ENCODE measurements around the gene KRT16.
"Not testable (repeated sequence)": the region's sequence is repeated elsewhere in the genome, so short reads cannot be mapped to it uniquely, and the experiment has no call there.

KRT16 gene

DNA sequence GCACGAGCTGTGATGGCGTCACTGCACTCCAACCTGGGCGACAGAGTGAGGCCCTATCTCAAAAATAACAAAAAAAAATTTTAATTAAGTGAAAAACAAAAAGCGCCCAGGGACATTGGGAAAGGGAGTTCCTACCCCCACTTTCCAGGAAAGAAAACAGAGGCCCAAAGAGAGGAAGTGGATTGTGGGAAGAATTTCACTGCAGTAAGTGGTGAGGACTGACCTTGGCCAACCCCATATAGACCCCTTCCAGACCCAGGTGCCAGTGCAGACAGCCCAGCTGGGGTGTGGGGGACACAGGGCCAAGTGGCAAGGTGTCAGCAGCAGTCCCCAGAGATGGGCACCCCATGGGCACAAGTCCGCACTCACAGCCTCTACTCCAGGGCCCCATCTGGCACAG lies 40.9 kb upstream of the KRT16 start:
- Histone ChIP-seq H3K36me3 (ENCODE audit: insufficient read depth, low read length) (no peaks in the 10 kb centered on the region), H3K4me3 (ENCODE audit: low read length) (no peak overlapping the region), H3K27me3 (ENCODE audit: control insufficient read depth, insufficient read depth, low read length) (no peaks in the 10 kb centered on the region), H3K4me2 (ENCODE audit: low read length) (no peak overlapping the region), H3K9me3 (replicated peaks; ENCODE audit: low read length) (no peaks in the 10 kb centered on the region), H3K4me1 (ENCODE audit: control insufficient read depth, insufficient read depth, low read length) (peaks cover 13% of the 10 kb centered on the region), H3K9ac (ENCODE audit: low read depth, low read length) (no peak overlapping the region)

DNA sequence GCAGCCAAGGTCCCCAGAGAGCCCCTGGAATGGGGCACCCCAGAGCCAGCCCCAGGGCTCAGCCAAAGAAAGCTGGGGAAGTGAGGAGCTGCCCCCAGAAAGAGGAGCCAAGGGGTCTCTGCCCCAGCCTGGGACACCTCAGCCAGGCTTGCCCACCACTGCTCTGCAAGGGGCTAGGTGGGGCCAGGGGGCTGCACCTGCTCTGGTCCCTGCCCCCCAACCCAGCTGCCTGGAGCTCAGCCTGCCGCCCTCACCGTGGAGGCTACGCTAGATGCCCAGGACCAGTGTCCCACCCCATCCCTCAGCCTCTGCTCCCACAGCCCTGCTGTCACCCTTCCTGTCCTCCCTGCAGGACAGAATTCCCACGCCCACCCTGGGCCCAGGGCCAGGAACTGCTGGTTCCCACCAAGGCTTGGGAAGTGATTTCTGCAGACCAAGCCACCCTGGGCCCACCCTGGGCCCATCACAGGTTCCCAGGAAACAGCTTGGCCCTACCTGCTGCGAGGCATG lies 39.9 kb upstream of the KRT16 start:
- H3K4me2 ChIP-seq (ENCODE audit: low read length): no peak overlapping the region
- H3K4me1 ChIP-seq (ENCODE audit: control insufficient read depth, insufficient read depth, low read length): peaks cover 21% of the 10 kb centered on the region
- no peak overlapping the region for H3K9ac ChIP-seq (ENCODE audit: low read depth, low read length)

DNA sequence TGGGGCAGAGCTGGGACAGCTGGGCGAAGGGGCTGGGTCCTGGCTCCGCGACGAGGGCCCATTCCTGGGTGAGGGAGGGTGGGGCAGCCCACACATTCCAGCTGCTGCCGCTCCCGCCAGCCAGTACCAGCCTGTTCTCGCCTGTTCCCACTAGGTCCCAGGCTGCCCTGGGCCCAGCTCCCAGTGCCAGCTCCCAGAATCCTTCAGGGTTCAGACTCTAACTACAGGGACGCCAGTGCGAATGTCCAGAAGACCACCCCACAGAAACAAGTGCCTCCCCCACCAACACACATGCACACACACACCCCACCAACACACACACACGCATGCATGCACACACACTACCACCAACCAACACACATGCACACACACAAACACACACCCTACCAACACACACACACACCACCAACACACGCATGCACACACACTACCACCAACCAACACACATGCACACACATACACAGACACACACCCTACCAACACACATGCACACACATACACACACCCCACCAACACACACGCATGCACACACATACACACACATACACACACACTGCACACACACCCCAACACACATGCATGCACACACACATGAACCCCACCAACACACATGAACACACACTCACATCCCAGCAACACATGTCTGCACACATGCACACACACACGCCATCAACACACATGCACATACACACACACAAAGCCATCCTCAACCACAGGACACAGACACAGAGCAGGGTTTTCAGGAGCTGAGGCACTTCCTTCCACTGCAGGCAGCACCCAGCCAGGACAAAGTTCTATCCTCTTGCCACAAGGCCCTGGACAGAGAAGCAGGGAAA lies 39.3 kb upstream of the KRT16 start:
- Histone ChIP-seq H3K4me2 (ENCODE audit: low read length) (peak overlapping the region; percentile 39), H3K27me3 (ENCODE audit: control insufficient read depth, insufficient read depth, low read length) (no peaks in the 10 kb centered on the region), H3K9ac (ENCODE audit: low read depth, low read length) (peak overlapping the region; percentile 70), H3K4me1 (ENCODE audit: control insufficient read depth, insufficient read depth, low read length) (peaks cover 21% of the 10 kb centered on the region), H3K4me3 (ENCODE audit: low read length) (no peak overlapping the region), H3K9me3 (replicated peaks; ENCODE audit: low read length) (no peaks in the 10 kb centered on the region), H3K36me3 (ENCODE audit: insufficient read depth, low read length) (no peaks in the 10 kb centered on the region)

More for the DNA sequence above, 39.9 kb upstream of the KRT16 start:
- Histone ChIP-seq H3K4me3 (ENCODE audit: low read length) (no peak overlapping the region), H3K27me3 (ENCODE audit: control insufficient read depth, insufficient read depth, low read length) (no peaks in the 10 kb centered on the region), H3K36me3 (ENCODE audit: insufficient read depth, low read length) (no peaks in the 10 kb centered on the region), H3K9me3 (replicated peaks; ENCODE audit: low read length) (no peaks in the 10 kb centered on the region)

DNA sequence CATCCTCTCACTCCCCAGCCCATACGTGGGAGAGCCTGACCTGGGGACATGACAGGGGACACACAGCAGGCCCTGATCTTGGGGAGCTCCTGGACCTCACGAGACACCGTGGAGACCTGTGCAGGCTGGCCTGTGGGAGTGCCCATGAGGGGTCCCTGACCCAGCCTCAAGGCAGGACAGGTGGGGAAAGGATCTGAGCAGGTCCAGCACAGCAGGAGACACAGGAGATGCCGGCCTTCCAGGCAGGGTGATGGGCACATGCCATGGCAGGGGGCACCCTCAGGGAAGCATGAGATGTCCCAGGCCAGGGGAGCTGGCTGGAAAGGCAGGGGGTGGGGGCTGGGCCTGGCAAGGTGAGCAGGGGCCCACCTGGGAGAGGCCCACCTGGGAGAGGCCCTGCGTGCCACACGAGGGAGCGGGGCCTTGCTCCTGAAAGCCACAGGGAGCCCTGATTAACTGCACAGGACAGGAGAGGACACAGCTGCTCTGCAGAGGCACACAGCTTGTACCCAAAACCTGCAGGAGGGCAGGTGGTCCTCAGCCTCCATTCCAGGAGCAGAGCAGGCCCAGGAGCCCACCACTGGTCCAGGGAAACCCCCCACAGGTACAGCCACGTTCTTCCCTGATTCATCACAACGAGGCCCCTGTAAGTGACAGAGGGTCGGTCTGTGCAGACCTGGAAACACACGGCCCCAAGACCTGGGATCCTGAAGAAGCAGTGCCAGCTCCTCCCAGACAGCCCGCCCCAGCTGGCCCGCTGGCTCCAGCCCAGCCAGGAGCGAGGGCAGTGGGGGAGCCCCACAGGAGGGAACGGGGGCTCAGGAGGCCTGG lies 38.4 kb upstream of the KRT16 start:
- Histone ChIP-seq H3K27me3 (ENCODE audit: control insufficient read depth, insufficient read depth, low read length) (no peaks in the 10 kb centered on the region), H3K4me2 (ENCODE audit: low read length) (peak overlapping the region; percentile 39), H3K9me3 (replicated peaks; ENCODE audit: low read length) (no peaks in the 10 kb centered on the region), H3K9ac (ENCODE audit: low read depth, low read length) (peak overlapping the region; percentile 70), H3K36me3 (ENCODE audit: insufficient read depth, low read length) (no peaks in the 10 kb centered on the region), H3K4me3 (ENCODE audit: low read length) (no peak overlapping the region), H3K4me1 (ENCODE audit: control insufficient read depth, insufficient read depth, low read length) (peaks cover 22% of the 10 kb centered on the region)

DNA sequence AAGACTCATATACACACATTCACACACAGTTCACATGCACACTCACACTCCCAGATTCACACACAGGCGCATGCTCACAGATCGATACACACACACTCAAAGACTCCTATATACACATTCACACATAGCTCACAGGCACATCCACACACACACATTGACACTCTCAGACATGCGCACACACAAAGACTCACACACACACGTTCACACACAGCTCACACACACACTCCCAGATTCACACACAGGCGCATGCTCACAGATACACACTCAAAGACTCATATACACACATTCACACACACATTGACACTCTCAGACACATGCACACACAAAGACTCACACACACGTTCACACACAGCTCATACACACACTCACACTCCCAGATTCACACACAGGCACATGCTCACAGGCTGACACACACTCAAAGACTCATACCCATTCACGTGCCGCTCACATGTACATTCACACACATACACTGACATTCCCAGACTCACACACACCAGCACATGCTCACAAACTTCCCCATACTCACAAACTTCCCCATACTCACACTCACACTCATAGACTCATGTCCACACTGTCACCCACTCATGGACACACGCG lies 37.5 kb upstream of the KRT16 start:
- H3K4me3 ChIP-seq (ENCODE audit: low read length): no peak overlapping the region
- H3K9ac ChIP-seq (ENCODE audit: low read depth, low read length): no peak overlapping the region
- no peaks in the 10 kb centered on the region for H3K27me3 ChIP-seq (ENCODE audit: control insufficient read depth, insufficient read depth, low read length)
- H3K4me2 ChIP-seq (ENCODE audit: low read length): no peak overlapping the region
- H3K9me3 ChIP-seq (replicated peaks; ENCODE audit: low read length): no peaks in the 10 kb centered on the region
- peaks cover 29% of the 10 kb centered on the region for H3K4me1 ChIP-seq (ENCODE audit: control insufficient read depth, insufficient read depth, low read length)
- no peaks in the 10 kb centered on the region for H3K36me3 ChIP-seq (ENCODE audit: insufficient read depth, low read length)

DNA sequence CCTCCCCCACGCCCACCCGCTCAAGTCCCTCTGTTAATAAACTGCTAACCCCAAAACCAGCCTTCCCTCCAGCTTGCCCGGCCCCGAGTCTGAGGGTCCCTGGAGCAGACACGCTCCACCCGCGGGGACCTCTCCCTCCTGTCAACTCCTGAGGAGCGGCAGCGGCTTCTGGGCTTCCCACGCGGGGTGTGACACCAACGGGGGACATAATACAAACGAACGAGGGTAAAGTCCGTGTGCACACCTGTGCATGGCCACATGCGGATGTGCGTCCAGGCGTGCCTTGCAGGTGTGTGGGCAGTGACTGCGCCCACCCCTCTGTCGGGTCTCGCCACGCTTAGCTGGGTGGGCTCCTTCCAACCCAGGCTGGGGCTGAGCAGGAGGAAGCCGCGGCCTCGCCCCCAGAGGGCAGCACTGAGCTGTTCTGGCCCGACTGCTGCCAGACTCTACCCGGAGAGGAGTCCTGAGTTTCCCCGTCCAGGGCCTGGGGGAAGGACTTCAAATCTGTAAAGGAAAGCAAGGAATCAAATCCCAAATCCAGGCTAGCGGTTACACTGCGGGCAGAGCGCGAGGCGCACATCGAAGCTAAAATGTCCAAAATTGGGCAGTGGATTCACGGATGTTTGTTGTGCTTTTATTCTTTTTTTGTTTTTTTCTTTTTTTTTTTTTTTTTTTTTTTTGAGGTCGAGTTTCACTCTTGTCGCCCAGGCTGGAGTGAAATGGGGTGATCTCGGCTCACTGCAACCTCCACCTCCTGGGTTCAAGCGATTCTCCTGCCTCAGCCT lies 36.0 kb upstream of the KRT16 start:
- Histone ChIP-seq H3K4me3 (ENCODE audit: low read length) (peak overlapping the region; percentile 67), H3K9ac (ENCODE audit: low read depth, low read length) (peak overlapping the region; percentile 78), H3K27me3 (ENCODE audit: control insufficient read depth, insufficient read depth, low read length) (no peaks in the 10 kb centered on the region), H3K36me3 (ENCODE audit: insufficient read depth, low read length) (no peaks in the 10 kb centered on the region), H3K9me3 (replicated peaks; ENCODE audit: low read length) (no peaks in the 10 kb centered on the region), H3K4me2 (ENCODE audit: low read length) (peak overlapping the region; percentile 91), H3K4me1 (ENCODE audit: control insufficient read depth, insufficient read depth, low read length) (peaks cover 29% of the 10 kb centered on the region)

DNA sequence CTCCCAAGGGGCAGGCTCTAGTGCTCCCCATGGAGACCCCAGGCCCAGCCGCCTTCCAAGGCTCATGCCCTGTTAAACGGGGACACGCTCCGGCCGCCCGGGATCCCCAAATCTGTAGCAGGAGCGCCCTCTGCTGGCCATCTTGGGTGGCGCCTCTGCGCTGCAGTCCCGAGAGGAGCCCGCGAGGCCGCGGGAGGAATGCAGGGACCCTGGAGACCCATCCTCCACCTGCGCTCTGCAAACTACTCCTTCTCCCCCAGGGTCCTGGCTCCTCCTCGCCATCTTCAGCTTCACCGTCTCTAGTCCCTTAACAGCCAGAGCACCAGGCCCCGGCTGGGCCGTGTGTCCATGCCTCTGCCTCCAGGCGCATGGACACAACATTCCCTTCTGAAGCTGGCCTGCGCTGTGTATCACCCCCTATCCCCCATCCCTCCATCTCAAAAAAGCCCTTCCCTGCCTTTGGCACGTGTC lies 35.4 kb upstream of the KRT16 start:
- peak overlapping the region; percentile 78 for H3K9ac ChIP-seq (ENCODE audit: low read depth, low read length)
- no peaks in the 10 kb centered on the region for H3K36me3 ChIP-seq (ENCODE audit: insufficient read depth, low read length)
- H3K27me3 ChIP-seq (ENCODE audit: control insufficient read depth, insufficient read depth, low read length): no peaks in the 10 kb centered on the region
- H3K4me3 ChIP-seq (ENCODE audit: low read length): peak overlapping the region; percentile 67
- no peaks in the 10 kb centered on the region for H3K9me3 ChIP-seq (replicated peaks; ENCODE audit: low read length)
- peak overlapping the region; percentile 91 for H3K4me2 ChIP-seq (ENCODE audit: low read length)
- H3K4me1 ChIP-seq (ENCODE audit: control insufficient read depth, insufficient read depth, low read length): peaks cover 29% of the 10 kb centered on the region

DNA sequence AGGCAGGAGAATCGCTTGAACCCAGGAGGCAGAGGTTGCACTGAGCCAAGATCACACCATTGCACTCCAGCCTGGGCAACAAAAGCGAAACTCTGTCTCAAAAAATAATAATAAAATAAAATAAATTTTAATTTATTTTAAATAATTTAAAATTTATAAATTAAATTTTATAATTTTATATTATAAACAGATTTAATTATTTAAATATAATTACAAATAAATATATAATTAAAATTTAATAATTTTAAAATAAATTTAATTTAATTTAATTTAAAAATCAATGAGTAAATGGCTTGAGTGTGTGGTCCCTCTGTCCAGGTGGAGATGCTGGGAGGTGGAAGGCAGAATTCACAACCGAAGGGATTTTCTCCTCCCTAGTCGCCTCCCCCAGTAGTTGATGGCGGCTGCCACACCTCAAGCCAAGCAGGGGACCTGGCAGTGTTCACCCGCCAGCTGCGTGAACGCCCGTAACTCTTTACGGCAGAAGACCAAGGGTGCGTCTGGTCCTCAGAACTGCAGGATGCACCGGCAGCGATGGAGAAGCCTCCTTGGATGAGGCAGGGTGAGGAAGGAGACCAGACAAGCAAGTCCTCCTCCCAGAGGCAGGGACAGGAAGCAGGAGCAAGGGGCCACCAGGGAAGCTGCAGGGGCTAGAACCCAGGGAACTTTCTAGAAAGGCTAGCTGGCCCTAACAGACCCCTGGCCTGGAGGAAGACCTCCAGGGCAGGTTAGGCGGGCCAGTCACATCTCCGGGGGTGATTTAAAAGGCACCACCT lies 34.7 kb upstream of the KRT16 start:
- Histone ChIP-seq H3K4me1 (ENCODE audit: control insufficient read depth, insufficient read depth, low read length) (peaks cover 29% of the 10 kb centered on the region), H3K4me2 (ENCODE audit: low read length) (peak overlapping the region; percentile 91), H3K4me3 (ENCODE audit: low read length) (no peak overlapping the region), H3K36me3 (ENCODE audit: insufficient read depth, low read length) (no peaks in the 10 kb centered on the region), H3K27me3 (ENCODE audit: control insufficient read depth, insufficient read depth, low read length) (no peaks in the 10 kb centered on the region), H3K9ac (ENCODE audit: low read depth, low read length) (no peak overlapping the region), H3K9me3 (replicated peaks; ENCODE audit: low read length) (no peaks in the 10 kb centered on the region)

DNA sequence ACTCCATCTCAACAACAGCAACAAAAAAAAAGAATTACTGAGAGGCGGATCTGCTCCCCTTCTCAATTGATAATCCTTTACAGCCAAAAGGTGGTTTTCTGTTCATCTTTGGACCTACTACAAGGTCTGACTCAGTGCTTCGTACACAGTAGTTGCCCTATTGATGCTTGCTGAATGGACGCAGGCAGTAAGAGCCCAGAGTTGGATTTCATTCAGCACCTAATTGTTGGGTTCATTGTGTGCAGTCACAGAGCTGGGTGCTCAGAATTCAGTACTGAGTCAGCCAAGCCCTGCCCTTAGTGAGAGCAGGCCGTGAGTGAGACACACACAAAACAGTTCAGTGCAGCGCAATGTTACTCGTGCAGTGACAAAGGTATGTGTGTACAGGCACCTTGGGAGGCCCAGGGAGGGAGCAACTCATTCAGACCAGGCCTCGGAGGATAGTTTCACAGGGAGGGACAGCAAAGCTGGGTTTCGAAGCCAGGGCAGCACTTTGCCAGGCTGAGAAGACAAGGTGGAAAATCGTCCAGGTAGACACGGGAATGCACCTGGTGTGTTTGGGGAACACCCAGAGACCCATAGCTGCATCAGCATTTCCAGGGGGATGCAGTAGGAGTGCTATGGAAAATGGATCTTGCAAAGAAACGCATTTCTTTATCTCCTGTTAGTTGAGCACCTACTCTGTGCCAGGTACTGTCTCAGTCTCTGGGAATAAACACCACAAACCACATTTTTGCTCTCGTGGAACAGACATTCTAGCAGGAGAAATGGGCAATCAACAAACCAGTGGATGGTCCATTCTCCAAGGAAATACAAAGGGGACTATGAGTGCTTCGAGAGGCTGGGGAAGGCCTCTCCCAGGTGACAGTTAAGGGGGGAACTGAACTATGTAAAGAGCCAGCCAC lies 29.9 kb upstream of the KRT16 start:
- Histone ChIP-seq H3K27me3 (ENCODE audit: control insufficient read depth, insufficient read depth, low read length) (no peaks in the 10 kb centered on the region), H3K9ac (ENCODE audit: low read depth, low read length) (no peak overlapping the region), H3K4me1 (ENCODE audit: control insufficient read depth, insufficient read depth, low read length) (peaks cover 8% of the 10 kb centered on the region), H3K36me3 (ENCODE audit: insufficient read depth, low read length) (no peaks in the 10 kb centered on the region), H3K9me3 (replicated peaks; ENCODE audit: low read length) (no peaks in the 10 kb centered on the region), H3K4me3 (ENCODE audit: low read length) (no peak overlapping the region), H3K4me2 (ENCODE audit: low read length) (no peak overlapping the region)

DNA sequence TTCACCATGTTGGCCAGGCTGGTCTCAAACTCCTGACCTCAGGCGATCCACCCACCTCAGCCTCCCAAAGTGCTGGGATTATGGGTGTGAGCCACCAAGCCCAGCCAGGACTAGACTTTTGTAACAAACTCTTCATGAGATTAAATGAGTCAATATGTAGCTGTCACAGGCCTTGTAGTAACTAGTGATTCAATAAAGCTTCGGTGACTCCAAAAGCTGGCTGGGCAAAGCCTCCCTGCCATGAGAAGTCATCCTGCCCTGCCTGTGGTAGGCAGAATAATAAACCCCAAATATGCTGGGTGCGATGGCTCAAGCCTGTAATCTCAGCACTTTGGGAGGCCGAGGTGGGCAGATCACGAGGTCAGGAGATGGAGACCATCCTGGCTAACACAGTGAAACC lies 28.0 kb upstream of the KRT16 start:
- H3K4me2 ChIP-seq (ENCODE audit: low read length); H3K36me3 ChIP-seq (ENCODE audit: insufficient read depth, low read length); H3K4me3 ChIP-seq (ENCODE audit: low read length); H3K9ac ChIP-seq (ENCODE audit: low read depth, low read length); H3K4me1 ChIP-seq (ENCODE audit: control insufficient read depth, insufficient read depth, low read length); H3K27me3 ChIP-seq (ENCODE audit: control insufficient read depth, insufficient read depth, low read length); H3K9me3 ChIP-seq (replicated peaks; ENCODE audit: low read length): not testable (repeated sequence)

Data from skeletal muscle satellite cell (primary cell).